Heart left ventricle (tissue), 16 donors: ENCODE measurements around the gene RBMS3. TPM values are rescaled to one million over a fixed set of nuclear protein-coding genes. Genes with fewer than 3 reads are reported as not detected.

Source experiments
- ATAC-seq, 4 donors: fragments of 200-7000 bp; cut with Tn5 transposase; one replicate each; pipeline ENCODE4 v1.9.1; 2020 to 2022; ENCODE audit warnings: moderate library complexity in 4 of 4, mild to moderate bottlenecking in 3 of 4, moderate number of reproducible peaks in 1 of 4
- DNase-seq, 5 donors: peaks; one replicate each; pipeline ENCODE4 v3.0.0-alpha.2; 2020
- H3K27ac ChIP-seq, 12 donors: fragments of 200-600 bp; sonication (generic) in 4 of 12; one replicate each; pipeline versions ENCODE4 v1.5.0 to v1.8.0; 2016 to 2022; ENCODE audit warnings: mild to moderate bottlenecking in 2 of 12
- H3K27me3 ChIP-seq, 9 donors: fragments of 200-600 bp; sonication (generic) in 2 of 9; one replicate each; pipeline versions ENCODE4 v1.5.1 to v1.8.0; 2016 to 2022; ENCODE audit warnings: mild to moderate bottlenecking in 3 of 9
- H3K36me3 ChIP-seq, 9 donors: fragments of 200-600 bp; sonication (generic) in 2 of 9; one replicate each; pipeline versions ENCODE4 v1.5.0 to v1.8.0; 2018 to 2022; ENCODE audit warnings: mild to moderate bottlenecking in 2 of 9
- H3K4me1 ChIP-seq, 12 donors: fragments of 200-600 bp; sonication (generic) in 4 of 12; one replicate each; pipeline versions ENCODE4 v1.5.0 to v1.8.0; 2016 to 2022; ENCODE audit warnings: mild to moderate bottlenecking in 3 of 12
- H3K4me3 ChIP-seq, 12 donors: fragments of 200-600 bp; sonication (generic) in 4 of 12; one replicate each; pipeline versions ENCODE4 v1.5.0 to v1.8.0; 2017 to 2022; ENCODE audit warnings: mild to moderate bottlenecking in 9 of 12, moderate library complexity in 4 of 12
- H3K9me3 ChIP-seq, 12 donors: fragments of 200-600 bp; sonication (generic) in 4 of 12; one replicate each; pipeline versions ENCODE4 v1.5.0 to v1.8.0; 2016 to 2022; ENCODE audit warnings: mild to moderate bottlenecking in 1 of 12
- POLR2A ChIP-seq, 2 donors: fragments of 450-650 bp; IDR thresholded peaks; one replicate each; pipeline ENCODE4 v1.6.1; 2017; ENCODE audit warnings: antibody characterized with exemption in 2 of 2, mild to moderate bottlenecking in 2 of 2, moderate library complexity in 2 of 2
- WGBS, 4 donors: extraction: QIAGEN DNeasy Blood & Tissue Kit in 2 of 4; methylation state at CpG; one replicate each; pipeline versions ENCODE4 v1.1.5 to v1.1.7; 2013 to 2018; 5-methylcytosine and 5-hydroxymethylcytosine counted together
- intact Hi-C, 10 donors: fragments of 100-400 bp; cut with DNase I; formaldehyde crosslinking; loops; one replicate each; pipeline versions ENCODE4 v1.11.1 to v1.14.2; 2022
- polyA plus RNA-seq, 2 donors: library from polyadenylated mRNA; stranded (reverse); fragments of 200-250 nt; gene quantifications; one replicate each; pipeline ENCODE4 v1.2.3, GENCODE V29; 2013
- total RNA-seq, 9 donors: library from RNA; depleted of rRNA in 2 of 9; stranded (reverse); fragments of >200 nt in 2 of 9; fragmentation: NEBNext Ultra II Directional in 3 of 9; extraction: Animal tissue kit (Norgen Biotek cat#: 25700) in 3 of 9; gene quantifications; one replicate each; pipeline versions ENCODE4 v1.1.0 to v1.2.4, GENCODE V29; 2016 to 2023
- TF ChIP-seq, protein P1 (sequence below), 12 donors: fragments of 200-600 bp; sonication (generic) in 4 of 12; IDR thresholded peaks; one replicate each; pipeline versions ENCODE4 v1.5.0 to v1.8.0; 2018 to 2022; ENCODE audit warnings: antibody characterized with exemption in 12 of 12, mild to moderate bottlenecking in 5 of 12
- donor health status: ischemic (EF 13 %, LVEDD 7.1; RV severe dilation, severe dysfunction).
- donor health status: healthy with polysubstance abuse.
- donor health status: DM: no; HTN: yes; CAD: no.
- donor health status: DM: no; HTN: no; CAD: no.
- donor health status: ischemic (EF 25% LVEDD 6.9; RV normal size, moderate dysfunction).
- donor health status: ischemic (EF 25% LVEDD 5.7; RV mildly dilated, moderate dysfunction).
- donor health status: healthy.
- donor health status: DM: yes; HTN: yes; CAD: no.
- donor health status: ischemic (EF 35%, LVEDD 5.7; RV mildly dilated, moderate dysfunction).
- donor health status: nonischemic (EF 11% LVEDD 7.7; RV severe dilation, severe dysfunction).
- donor health status: DM: yes; HTN: yes; CAD: no.
- donor health status: PGD.
- donor health status: ischemic (EF 29% LVEDD 5.4; RV normal size, mild dysfunction).
- donor health status: nonischemic (EF 23%, LVEDD 6.1; RV moderate dilation, normal function).

The RBMS3 gene
- total and polyA plus RNA-seq, 11 donors, result 4.8 to 35.6 (median 26.1) TPM

GRCh38 chr3:29267226-29267625 lies 13.6 kb upstream of the RBMS3 start:
- intact Hi-C loops, result no loop called here
- H3K27me3 ChIP-seq, result no peaks in the 10 kb centered on the region
- TF ChIP-seq POLR2A (IDR thresholded peaks at IDR 0.05), result no peak
- TF ChIP-seq, protein P1, sequence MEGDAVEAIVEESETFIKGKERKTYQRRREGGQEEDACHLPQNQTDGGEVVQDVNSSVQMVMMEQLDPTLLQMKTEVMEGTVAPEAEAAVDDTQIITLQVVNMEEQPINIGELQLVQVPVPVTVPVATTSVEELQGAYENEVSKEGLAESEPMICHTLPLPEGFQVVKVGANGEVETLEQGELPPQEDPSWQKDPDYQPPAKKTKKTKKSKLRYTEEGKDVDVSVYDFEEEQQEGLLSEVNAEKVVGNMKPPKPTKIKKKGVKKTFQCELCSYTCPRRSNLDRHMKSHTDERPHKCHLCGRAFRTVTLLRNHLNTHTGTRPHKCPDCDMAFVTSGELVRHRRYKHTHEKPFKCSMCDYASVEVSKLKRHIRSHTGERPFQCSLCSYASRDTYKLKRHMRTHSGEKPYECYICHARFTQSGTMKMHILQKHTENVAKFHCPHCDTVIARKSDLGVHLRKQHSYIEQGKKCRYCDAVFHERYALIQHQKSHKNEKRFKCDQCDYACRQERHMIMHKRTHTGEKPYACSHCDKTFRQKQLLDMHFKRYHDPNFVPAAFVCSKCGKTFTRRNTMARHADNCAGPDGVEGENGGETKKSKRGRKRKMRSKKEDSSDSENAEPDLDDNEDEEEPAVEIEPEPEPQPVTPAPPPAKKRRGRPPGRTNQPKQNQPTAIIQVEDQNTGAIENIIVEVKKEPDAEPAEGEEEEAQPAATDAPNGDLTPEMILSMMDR (IDR thresholded peaks at IDR 0.05), result no peak
- 84 to 90% (median 88%) methylated on average over 4 of the region's 4 CpGs for WGBS, 4 donors
- H3K4me1 ChIP-seq, result no peaks in the 10 kb centered on the region
- H3K27ac ChIP-seq, result no peak overlapping the region
- DNase-seq (no peak), ATAC-seq (no peak)
- no peak overlapping the region for H3K4me3 ChIP-seq
- H3K9me3 ChIP-seq, result no peaks in the 10 kb centered on the region
- H3K36me3 ChIP-seq, result peaks cover 0 to 5% (median 0%) of the 10 kb centered on the region in 9 donors

GRCh38 chr3:29268651-29269050 lies 12.2 kb upstream of the RBMS3 start:
- Histone ChIP-seq H3K4me3 (no peak overlapping the region), H3K36me3 (peaks cover 0 to 5% (median 0%) of the 10 kb centered on the region in 9 donors), H3K9me3 (no peaks in the 10 kb centered on the region), H3K27ac (no peak overlapping the region), H3K4me1 (no peaks in the 10 kb centered on the region), H3K27me3 (no peaks in the 10 kb centered on the region)
- TF ChIP-seq POLR2A (IDR thresholded peaks at IDR 0.05), result no peak
- TF ChIP-seq, protein P1 (IDR thresholded peaks at IDR 0.05), result no peak
- intact Hi-C loops, result no loop called here
- 93 to 97% (median 95%) methylated on average over 2 of the region's 2 CpGs for WGBS, 4 donors
- ATAC-seq (no peak), DNase-seq (no peak)

GRCh38 chr3:29270752-29271151 lies 10.1 kb upstream of the RBMS3 start:
- WGBS, 4 donors, result 98 to 100% (median 99%) methylated on average over 1 of the region's 1 CpG
- ATAC-seq, result no peak
- no peak overlapping the region for H3K4me3 ChIP-seq
- no peaks in the 10 kb centered on the region for H3K27me3 ChIP-seq
- H3K36me3 ChIP-seq, result no peaks in the 10 kb centered on the region
- H3K9me3 ChIP-seq, result no peaks in the 10 kb centered on the region
- H3K27ac ChIP-seq, result no peak overlapping the region
- peaks cover 0 to 7% (median 0%) of the 10 kb centered on the region in 12 donors for H3K4me1 ChIP-seq
- intact Hi-C loops, result loop anchor here in 5 of 10 donors (10.0 kb wide), 3 partner anchors 106 to 356 kb away; no protein-coding TSS in a partner anchor
- TF ChIP-seq, protein P1 (IDR thresholded peaks at IDR 0.05), result no peak
- TF ChIP-seq POLR2A (IDR thresholded peaks at IDR 0.05), result no peak
- DNase-seq, result no peak

DNA sequence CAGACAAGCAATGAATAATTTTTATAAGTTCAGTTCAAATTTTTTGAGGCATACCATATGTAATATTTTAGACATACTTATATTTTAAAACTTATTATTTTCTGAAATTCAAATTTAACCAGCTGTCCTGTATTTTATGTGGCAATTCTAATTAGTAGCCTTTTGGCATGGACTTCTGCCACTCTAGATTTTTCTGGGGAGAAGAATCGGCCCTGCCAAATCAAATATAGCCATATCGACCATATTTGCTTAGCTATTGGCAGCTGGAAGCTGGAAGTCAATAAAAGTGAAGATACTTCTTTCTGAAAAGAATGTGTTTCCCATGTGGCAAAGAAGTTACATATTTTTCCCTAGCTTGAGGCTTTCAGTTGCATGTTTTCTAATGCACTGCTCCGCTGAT lies 9.4 kb upstream of the RBMS3 start:
- whole genome bisulfite sequencing, 4 donors, result 79 to 90% (median 86%) methylated on average over 3 of the region's 3 CpGs
- no peaks in the 10 kb centered on the region for H3K27me3 ChIP-seq
- no peaks in the 10 kb centered on the region for H3K36me3 ChIP-seq
- no peak overlapping the region for H3K4me3 ChIP-seq
- ATAC-seq (no peak), DNase-seq (no peak)
- intact Hi-C loops, result loop anchor here in 5 of 10 donors (10.0 kb wide), 3 partner anchors 107 to 357 kb away; no protein-coding TSS in a partner anchor
- no peaks in the 10 kb centered on the region for H3K9me3 ChIP-seq
- TF ChIP-seq, protein P1 (IDR thresholded peaks at IDR 0.05), result no peak
- no peak for TF ChIP-seq POLR2A (IDR thresholded peaks at IDR 0.05)
- H3K27ac ChIP-seq, result no peak overlapping the region
- H3K4me1 ChIP-seq, result peaks cover 0 to 8% (median 0%) of the 10 kb centered on the region in 12 donors
